Measurements from ENCODE around the gene CRACR2B.

The CRACR2B gene

DNA sequence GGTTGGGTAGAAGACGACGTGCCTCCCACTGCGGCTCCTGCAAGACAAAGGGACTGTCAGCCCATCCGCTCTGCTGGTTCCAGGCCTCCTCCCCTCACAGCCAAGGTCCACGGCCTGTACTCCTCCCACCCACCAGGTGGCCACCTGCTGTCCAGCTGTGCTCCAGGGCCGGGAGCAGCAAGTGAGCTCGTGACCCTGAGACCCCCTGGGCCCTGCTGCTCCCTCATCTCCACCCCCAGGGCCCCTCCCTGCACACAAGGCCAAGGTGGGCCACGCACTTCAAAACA is 42.4 kb downstream of the CRACR2B start:
- no peak for DNase-seq

DNA sequence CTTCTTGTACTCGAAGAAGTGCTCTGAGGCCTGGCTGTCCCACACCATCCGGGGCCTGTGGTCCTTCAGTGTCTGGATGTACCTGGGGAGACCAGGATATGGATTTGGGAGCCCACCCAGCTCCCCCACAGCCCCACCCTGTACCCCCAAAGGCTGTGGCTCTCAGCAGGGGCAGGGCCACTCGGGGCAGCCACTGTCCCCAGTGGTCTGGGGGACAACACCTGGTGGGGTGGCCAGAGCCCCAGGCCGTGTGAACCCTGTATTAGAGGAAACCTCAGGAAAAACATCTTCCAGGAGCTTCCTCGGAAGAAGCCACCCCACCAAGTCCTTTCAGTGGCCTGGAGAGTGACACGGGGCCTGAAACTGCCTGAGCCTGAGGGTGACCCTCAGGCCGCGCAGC is 42.7 kb downstream of the CRACR2B start:
- DNase-seq: no peak

- no peak for DNase-seq
Observed at GRCh38 chr11:871472-871871, 43.8 kb downstream of the CRACR2B start.

- DNase-seq: no peak
Observed at GRCh38 chr11:872799-873198, 45.1 kb downstream of the CRACR2B start.

- DNase-seq: no peak
Observed at GRCh38 chr11:873706-874105, 46.0 kb downstream of the CRACR2B start.

GRCh38 chr11:875203-875602 is 47.5 kb downstream of the CRACR2B start:
- no peak for DNase-seq

DNA sequence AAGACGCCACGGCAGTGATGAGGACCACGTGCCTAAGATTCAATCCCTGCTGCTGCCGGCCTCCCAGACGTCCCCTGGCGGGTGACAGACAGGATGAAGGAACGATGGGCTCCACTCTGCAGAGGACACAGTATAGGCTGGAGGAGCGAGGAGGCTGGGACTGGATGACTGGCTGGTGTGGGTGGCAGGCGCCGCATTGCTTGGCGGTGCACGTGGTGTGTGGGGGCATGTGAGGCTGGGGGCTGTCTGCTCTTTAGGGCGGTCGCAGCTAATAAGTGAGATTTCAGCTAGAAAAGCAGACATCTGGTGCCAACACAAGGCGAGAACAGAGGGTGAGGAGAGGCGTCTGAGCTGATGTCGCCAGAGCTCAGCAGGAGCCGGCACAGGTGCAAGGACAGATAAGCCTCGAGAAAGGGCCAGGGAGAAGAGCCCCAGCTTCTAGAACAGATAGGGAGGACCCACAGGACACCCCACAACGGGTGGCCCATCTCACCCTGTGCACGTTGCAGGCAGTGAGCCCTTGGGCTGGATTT is 48.1 kb downstream of the CRACR2B start:
- no peak for DNase-seq

GRCh38 chr11:876545-876944 is 48.8 kb downstream of the CRACR2B start:
- DNase-seq: no peak

DNA sequence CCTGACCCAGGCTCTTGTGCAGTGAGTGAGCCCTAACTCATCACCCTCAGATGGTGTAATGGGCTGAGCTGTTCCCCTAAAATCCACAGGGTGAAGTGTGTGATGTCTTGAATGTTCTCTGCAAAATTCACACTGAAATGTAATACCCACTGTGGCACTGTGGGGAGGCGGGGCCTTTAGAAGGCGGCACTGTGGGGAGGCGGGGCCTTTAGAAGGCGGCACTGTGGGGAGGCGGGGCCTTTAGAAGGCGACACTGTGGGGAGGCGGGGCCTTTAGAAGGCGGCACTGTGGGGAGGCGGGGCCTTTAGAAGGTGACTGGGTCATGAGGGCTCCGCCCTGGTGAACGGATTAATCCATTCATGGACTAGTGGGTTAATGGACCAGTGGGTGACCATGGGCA is 49.8 kb downstream of the CRACR2B start:
- DNase-seq: peak; percentile 10 to 34 (median 27)

DNA sequence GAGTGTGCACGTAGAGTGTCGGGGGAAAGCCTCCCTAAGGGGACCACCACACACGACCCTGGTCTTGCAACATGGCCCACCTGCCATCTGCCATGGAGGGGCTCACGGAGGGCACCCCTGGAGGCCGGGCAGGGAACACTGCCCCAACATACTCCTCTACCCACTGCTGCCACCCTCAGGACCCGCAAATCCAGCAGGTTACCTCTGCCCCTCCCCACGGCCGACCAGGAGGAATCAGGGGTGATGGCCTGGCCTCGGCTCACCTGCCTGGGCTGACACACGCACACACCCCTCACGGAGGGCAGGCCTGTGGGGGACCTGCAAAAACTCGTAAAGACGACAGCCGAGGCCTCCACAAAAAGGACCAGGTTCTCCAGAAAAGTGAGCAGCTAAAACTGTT is 52.7 kb downstream of the CRACR2B start:
- no peak for DNase-seq
